Measurements from ENCODE around the gene CAPN12.

- no peak for TF ChIP-seq GATA2 (IDR thresholded peaks at IDR 0.05; ENCODE audit: low read depth, low read length)
- TF ChIP-seq GATA3 (IDR thresholded peaks at IDR 0.05; ENCODE audit: low read depth, low read length): no peak
These were observed 15.3 kb upstream of the CAPN12 start for GRCh38 chr19:38759590-38760003.

All from SH-SY5Y (cell line).